Uterus (tissue), 4 donors: ENCODE measurements around the gene CFAP210. TPM values are rescaled to one million over a fixed set of nuclear protein-coding genes. Genes with fewer than 3 reads are reported as not detected.

ENCODE experiments used
- DNase-seq, 2 donors: peaks; one replicate each; pipeline ENCODE4 v3.0.0-alpha.2; 2019 to 2020
- H3K27ac ChIP-seq, 2 donors: fragments of 200-600 bp; sonication (generic); 1 replicate in 1 of 2; 2 replicates in 1 of 2; pipeline ENCODE4 v1.5.1; 2016 to 2018
- H3K27me3 ChIP-seq, 2 donors: fragments of 200-600 bp; sonication (generic); one replicate each; pipeline ENCODE4 v1.5.1; 2018 to 2019; ENCODE audit warnings: control low read depth in 1 of 2
- H3K36me3 ChIP-seq, 2 donors: fragments of 200-600 bp; sonication (generic); one replicate each; pipeline ENCODE4 v1.5.1; 2019; ENCODE audit warnings: control low read depth in 1 of 2
- H3K4me1 ChIP-seq, 2 donors: fragments of 200-600 bp; sonication (generic); one replicate each; pipeline ENCODE4 v1.5.1; 2018 to 2019; ENCODE audit warnings: control low read depth in 1 of 2
- H3K4me3 ChIP-seq, 2 donors: fragments of 200-600 bp; sonication (generic); 1 replicate in 1 of 2; 2 replicates in 1 of 2; pipeline ENCODE4 v1.5.1; 2018 to 2019; ENCODE audit warnings: mild to moderate bottlenecking in 1 of 2
- H3K9me3 ChIP-seq, 2 donors: fragments of 200-600 bp; sonication (generic); one replicate each; pipeline ENCODE4 v1.5.1; 2019; ENCODE audit warnings: control low read depth in 1 of 2
- CTCF ChIP-seq, 4 experiments: fragments of 200-600 bp in 2 of 4; fragments of 450-650 bp in 2 of 4; sonication (generic) in 2 of 4; IDR thresholded peaks; one replicate each; pipeline ENCODE4 v1.5.1; 2016 to 2019; ENCODE audit warnings: antibody characterized with exemption in 4 of 4, mild to moderate bottlenecking in 2 of 4, moderate library complexity in 1 of 4
- POLR2A ChIP-seq, 2 donors: fragments of 450-650 bp; IDR thresholded peaks; one replicate each; pipeline ENCODE4 v1.6.1; 2016; ENCODE audit warnings: antibody characterized with exemption in 2 of 2, mild to moderate bottlenecking in 1 of 2, moderate library complexity in 1 of 2
- intact Hi-C: fragments of 100-400 bp; cut with DNase I; formaldehyde crosslinking; loops from one replicate; pipeline ENCODE4 v1.15.1; 2023; ENCODE audit warnings: low total_unique reads
- total RNA-seq, 4 donors: library from RNA; depleted of rRNA in 3 of 4; stranded (reverse); fragments of >200 nt in 3 of 4; gene quantifications; one replicate each; pipeline versions ENCODE4 v1.1.0 to v1.2.4, GENCODE V29; 2014 to 2023
- donor health status: DM: yes; HTN: yes; CAD: no.

CFAP210 gene
- total RNA-seq, 4 donors from 2014 or later = 0.64 to 3.3 TPM; not detected in 2

GRCh38 chr2:169661265-169661664, 32.9 kb downstream of the CFAP210 start:
- no peaks in the 10 kb centered on the region for H3K9me3 ChIP-seq
- no peaks in the 10 kb centered on the region for H3K4me1 ChIP-seq
- no peak overlapping the region for H3K4me3 ChIP-seq
- no peaks in the 10 kb centered on the region for H3K27me3 ChIP-seq
- H3K36me3 ChIP-seq = no peaks in the 10 kb centered on the region
- H3K27ac ChIP-seq = no peak overlapping the region
- no peak for TF ChIP-seq POLR2A (IDR thresholded peaks at IDR 0.05)
- TF ChIP-seq CTCF (IDR thresholded peaks at IDR 0.05) = no peak
- intact Hi-C loops = no loop called here
- no peak for DNase-seq

- Histone ChIP-seq H3K36me3 (no peaks in the 10 kb centered on the region), H3K27ac (no peak overlapping the region), H3K4me3 (no peak overlapping the region), H3K27me3 (no peaks in the 10 kb centered on the region), H3K4me1 (no peaks in the 10 kb centered on the region), H3K9me3 (no peaks in the 10 kb centered on the region)
- TF ChIP-seq CTCF (IDR thresholded peaks at IDR 0.05) = no peak
- TF ChIP-seq POLR2A (IDR thresholded peaks at IDR 0.05) = no peak
- intact Hi-C loops = no loop called here
- no peak for DNase-seq
Measured at GRCh38 chr2:169659320-169659719, 34.9 kb downstream of the CFAP210 start.

- no peaks in the 10 kb centered on the region for H3K36me3 ChIP-seq
- H3K4me1 ChIP-seq = no peaks in the 10 kb centered on the region
- DNase-seq = no peak
- H3K27ac ChIP-seq = no peak overlapping the region
- H3K9me3 ChIP-seq = no peaks in the 10 kb centered on the region
- H3K27me3 ChIP-seq = no peaks in the 10 kb centered on the region
- intact Hi-C loops = no loop called here
- no peak overlapping the region for H3K4me3 ChIP-seq
- TF ChIP-seq CTCF (IDR thresholded peaks at IDR 0.05) (no peak), POLR2A (IDR thresholded peaks at IDR 0.05) (no peak)
Measured at GRCh38 chr2:169658877-169659276, 35.3 kb downstream of the CFAP210 start.

- H3K36me3 ChIP-seq = no peaks in the 10 kb centered on the region
- TF ChIP-seq CTCF (IDR thresholded peaks at IDR 0.05) (no peak), POLR2A (IDR thresholded peaks at IDR 0.05) (no peak)
- H3K27ac ChIP-seq = no peak overlapping the region
- H3K4me1 ChIP-seq = no peaks in the 10 kb centered on the region
- intact Hi-C loops = no loop called here
- H3K27me3 ChIP-seq = no peaks in the 10 kb centered on the region
- H3K9me3 ChIP-seq = no peaks in the 10 kb centered on the region
- no peak for DNase-seq
- no peak overlapping the region for H3K4me3 ChIP-seq
Measured at GRCh38 chr2:169656164-169656563, 38.0 kb downstream of the CFAP210 start.

GRCh38 chr2:169653636-169654035, 40.6 kb downstream of the CFAP210 start:
- DNase-seq = no peak
- Histone ChIP-seq H3K4me1 (no peaks in the 10 kb centered on the region), H3K27me3 (no peaks in the 10 kb centered on the region), H3K4me3 (no peak overlapping the region), H3K27ac (no peak overlapping the region), H3K36me3 (no peaks in the 10 kb centered on the region), H3K9me3 (no peaks in the 10 kb centered on the region)
- intact Hi-C loops = no loop called here
- no peak for TF ChIP-seq POLR2A (IDR thresholded peaks at IDR 0.05)
- TF ChIP-seq CTCF (IDR thresholded peaks at IDR 0.05) = no peak
